ENCODE measurements around the gene PCP4L1.
A peak's percentile ranks its signal among the peaks of the same experiment; 100 is the strongest.
"Not testable (repeated sequence)": the region's sequence is repeated elsewhere in the genome, so short reads cannot be mapped to it uniquely, and the experiment has no call there.

Gene PCP4L1

DNA sequence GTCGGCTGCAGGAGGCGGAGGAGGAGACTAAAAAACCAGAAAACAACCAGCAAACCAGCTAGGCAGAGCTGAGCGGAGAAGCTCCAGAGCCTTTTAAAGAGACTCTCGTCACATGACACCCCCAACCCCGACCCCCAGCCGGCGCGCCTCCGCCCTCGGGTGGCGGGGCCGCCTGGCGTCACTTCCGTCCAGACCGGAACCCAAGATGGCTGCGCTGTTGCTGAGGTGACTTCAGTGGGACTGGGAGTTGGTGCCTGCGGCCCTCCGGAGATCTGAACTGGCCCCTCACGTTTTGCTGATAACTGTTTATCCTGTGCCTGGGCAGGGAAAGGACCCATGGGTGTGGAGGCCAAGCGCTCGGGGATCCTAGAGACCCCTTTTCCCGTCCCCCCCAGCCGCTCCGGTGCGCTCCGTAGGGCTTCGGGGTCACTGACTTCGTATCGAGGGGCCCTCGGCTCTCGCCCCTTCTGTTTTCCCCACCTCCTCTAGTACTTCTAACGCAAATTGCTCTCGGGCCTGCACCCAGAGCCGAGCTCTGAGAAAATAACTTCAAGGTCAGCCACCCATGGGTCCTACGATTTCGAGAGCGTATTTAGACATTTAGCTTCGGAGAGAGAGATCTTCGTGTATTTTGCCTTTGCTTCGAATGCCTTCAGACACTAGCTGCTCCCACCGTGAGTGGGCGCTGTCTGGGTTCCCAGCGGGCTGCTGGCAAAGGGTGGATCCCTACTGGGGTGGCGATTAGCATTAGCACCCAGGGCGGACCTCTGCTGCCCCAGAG, 55.8 kb downstream of the PCP4L1 start, which contains the start of gene SDHC:
TSS of gene SDHC (plus strand) at position 181 of the 781 bp plus-strand sequence. CDS start at position 206, 25 bp downstream.
- peak; percentile 82 for DNase-seq (ENCODE audit: low read depth)

DNA sequence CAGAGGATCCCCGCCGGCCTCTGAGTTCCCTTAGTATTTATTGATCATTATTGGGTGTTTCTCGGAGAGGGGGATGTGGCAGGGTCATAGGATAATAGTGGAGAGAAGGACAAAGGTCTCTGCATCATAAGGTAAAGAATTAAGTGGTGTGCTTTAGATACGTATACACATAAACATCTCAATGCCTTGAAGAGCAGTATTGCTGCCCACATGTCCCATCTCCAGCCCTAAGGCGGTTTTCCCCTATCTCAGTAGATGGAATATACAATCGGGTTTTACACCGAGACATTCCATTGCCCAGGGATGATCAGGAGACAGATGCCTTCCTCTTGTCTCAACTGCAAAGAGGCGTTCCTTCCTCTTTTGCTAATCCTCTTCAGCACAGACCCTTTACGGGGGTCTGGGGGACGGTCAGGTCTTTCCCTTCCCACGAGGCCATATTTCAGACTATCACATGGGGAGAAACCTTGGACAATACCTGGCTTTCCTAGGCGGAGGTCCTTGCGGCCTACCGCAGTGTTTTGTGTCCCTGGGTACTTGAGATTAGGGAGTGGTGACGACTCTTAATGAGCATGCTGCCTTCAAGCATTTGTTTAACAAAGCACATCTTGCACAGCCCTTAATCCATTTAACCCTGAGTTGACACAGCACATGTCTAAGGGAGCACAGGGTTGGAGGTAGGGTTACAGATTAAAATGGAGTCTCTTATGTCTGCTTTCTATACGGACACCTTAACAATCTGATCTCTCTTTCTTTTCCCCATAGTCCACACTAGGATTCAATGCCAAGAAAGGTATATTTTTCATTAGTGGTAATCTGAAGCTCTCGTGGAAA, 57.5 kb downstream of the PCP4L1 start:
- not testable (repeated sequence) for DNase-seq (ENCODE audit: low read depth)

DNA sequence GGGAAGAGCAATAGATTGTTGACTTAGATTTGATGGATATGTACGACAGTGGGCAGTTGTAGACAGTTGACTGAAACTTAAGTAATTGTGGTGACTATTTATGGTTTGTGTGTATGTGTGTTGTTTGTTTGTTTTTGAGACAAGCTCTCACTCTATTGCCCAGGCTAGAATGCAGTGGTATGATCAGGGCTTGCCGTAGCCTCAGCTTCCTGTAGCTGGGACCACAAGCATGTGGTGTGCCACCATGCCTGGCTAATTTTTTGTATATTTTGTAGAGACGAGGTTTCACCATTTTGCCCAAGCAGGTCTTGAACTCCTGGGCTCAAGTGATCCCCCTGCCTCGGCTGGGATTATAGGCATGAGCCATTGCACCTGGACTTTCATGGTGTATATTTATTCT, 65.5 kb downstream of the PCP4L1 start:
- no peak for DNase-seq (ENCODE audit: low read depth)

- DNase-seq (ENCODE audit: low read depth) = no peak
Measured at GRCh38 chr1:161330346-161330745, 71.8 kb downstream of the PCP4L1 start.

GRCh38 chr1:161333166-161333565, 74.6 kb downstream of the PCP4L1 start:
- no peak for DNase-seq (ENCODE audit: low read depth)
